ENCODE results near the gene DGCR6. TPM values are rescaled to one million over a fixed set of nuclear protein-coding genes. Genes with fewer than 3 reads are reported as not detected.
"Not testable (repeated sequence)": the region's sequence is repeated elsewhere in the genome, so short reads cannot be mapped to it uniquely, and the experiment has no call there.

Gene DGCR6
- total and polyA plus RNA-seq, 2 experiments from 2014 or later, result 7.9 to 8.9 TPM

DNA sequence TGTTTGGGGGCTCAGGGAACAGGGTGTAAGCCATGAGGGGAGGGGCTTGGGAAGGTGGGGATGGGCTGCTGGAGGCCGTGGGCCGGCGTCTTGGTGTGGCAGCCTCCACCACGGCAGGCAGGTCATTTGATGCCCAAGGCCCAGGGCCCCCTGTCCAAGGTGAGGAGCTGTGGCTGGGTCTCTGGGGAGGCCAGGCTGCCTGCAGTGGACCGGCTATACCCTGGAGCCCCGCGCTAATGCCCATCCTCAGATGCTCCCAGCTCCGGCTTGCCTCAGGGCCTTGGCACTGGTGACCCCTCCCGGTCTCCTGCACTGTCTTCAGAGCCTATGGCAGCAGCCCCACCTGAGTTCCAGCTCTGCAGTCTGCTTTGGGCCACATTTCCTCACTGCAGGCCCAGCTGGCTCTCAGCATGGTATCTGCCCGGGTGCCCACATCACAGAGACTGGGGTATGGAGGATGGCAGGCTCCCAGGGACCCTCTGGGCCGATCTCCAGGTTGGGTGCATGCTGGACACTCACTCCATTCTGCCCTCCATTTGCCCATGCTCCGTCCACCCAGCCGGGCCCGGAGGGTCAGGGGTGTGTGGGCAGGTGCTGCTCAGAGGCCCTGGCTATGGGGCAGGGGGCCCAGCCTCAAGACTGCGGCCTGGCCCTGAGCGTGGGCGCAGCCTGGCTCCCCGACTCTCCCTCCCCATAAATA, 51.7 kb downstream of the DGCR6 start:
- H3K79me2 ChIP-seq; H2AFZ ChIP-seq; H3K36me3 ChIP-seq (replicated peaks; ENCODE audit: insufficient read depth, low read depth); H3K27me3 ChIP-seq; H3K4me3 ChIP-seq; H4K20me1 ChIP-seq (ENCODE audit: insufficient read depth, poor library complexity, severe bottlenecking); H3K4me1 ChIP-seq (ENCODE audit: insufficient read depth); H3K27ac ChIP-seq; H3K9me3 ChIP-seq (ENCODE audit: low read depth); H3K4me2 ChIP-seq; H3K9me2 ChIP-seq (replicated peaks; ENCODE audit: insufficient read depth); DNase-seq (ENCODE audit: low spot score): not testable (repeated sequence)
- 94% methylated on average over 15 of the region's 18 CpGs for WGBS (ENCODE audit: low lambda C conversion rate, missing lambda C conversion rate)

DNA sequence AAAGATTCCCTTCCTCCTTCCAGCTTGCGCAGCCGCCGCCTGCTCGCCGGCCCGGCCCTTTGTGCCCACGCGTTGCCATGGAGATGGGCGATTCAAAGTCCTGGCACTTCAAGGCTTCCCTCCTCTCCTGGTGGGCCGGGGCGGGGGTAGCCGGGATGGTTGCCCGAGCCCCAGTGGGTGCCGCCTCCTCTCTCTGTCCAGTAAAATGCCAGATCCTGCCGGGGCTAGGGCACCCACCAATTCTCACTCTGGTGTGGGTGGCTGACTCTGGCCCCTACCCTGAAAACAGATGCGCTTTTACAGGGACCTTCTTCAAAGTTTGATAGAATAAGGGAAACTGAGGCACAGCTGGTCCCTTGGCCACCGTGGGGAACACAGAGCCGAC, 52.2 kb downstream of the DGCR6 start:
- H3K79me2 ChIP-seq; H3K36me3 ChIP-seq (replicated peaks; ENCODE audit: insufficient read depth, low read depth); H2AFZ ChIP-seq; H3K9me3 ChIP-seq (ENCODE audit: low read depth); H3K27ac ChIP-seq; H3K27me3 ChIP-seq; H3K4me3 ChIP-seq; H4K20me1 ChIP-seq (ENCODE audit: insufficient read depth, poor library complexity, severe bottlenecking); H3K4me1 ChIP-seq (ENCODE audit: insufficient read depth); DNase-seq (ENCODE audit: low spot score); H3K4me2 ChIP-seq; H3K9me2 ChIP-seq (replicated peaks; ENCODE audit: insufficient read depth): not testable (repeated sequence)
- WGBS (ENCODE audit: low lambda C conversion rate, missing lambda C conversion rate), result 96% methylated on average over 17 of the region's 18 CpGs

DNA sequence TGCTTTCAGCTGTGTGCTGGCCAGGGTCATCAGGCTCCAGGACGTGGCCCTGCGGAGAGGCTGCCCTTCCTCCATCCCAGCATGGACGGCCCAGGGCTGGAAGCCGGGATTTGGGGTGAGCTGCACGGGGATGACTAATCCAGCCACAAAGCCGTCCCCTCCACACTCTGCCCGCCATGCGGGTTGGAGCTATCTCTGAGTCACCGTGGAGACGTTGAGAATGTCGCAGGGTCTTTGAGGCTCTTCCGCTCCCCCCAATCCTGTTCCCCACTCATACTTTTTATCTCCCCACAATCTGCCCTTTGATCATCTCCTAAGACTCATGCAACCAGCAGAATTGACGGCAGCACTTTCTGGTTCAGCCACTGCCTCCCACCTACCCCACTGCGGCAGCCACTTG, 52.6 kb downstream of the DGCR6 start:
- H2AFZ ChIP-seq; H3K79me2 ChIP-seq; H3K9me2 ChIP-seq (replicated peaks; ENCODE audit: insufficient read depth); H3K36me3 ChIP-seq (replicated peaks; ENCODE audit: insufficient read depth, low read depth); H3K4me3 ChIP-seq; H3K4me1 ChIP-seq (ENCODE audit: insufficient read depth); H3K27me3 ChIP-seq; H4K20me1 ChIP-seq (ENCODE audit: insufficient read depth, poor library complexity, severe bottlenecking); H3K4me2 ChIP-seq; H3K27ac ChIP-seq; H3K9me3 ChIP-seq (ENCODE audit: low read depth): not testable (repeated sequence)
- peak; percentile 32 for DNase-seq (ENCODE audit: low spot score)
- 51% methylated on average over 14 of the region's 14 CpGs for WGBS (ENCODE audit: low lambda C conversion rate, missing lambda C conversion rate)

DNA sequence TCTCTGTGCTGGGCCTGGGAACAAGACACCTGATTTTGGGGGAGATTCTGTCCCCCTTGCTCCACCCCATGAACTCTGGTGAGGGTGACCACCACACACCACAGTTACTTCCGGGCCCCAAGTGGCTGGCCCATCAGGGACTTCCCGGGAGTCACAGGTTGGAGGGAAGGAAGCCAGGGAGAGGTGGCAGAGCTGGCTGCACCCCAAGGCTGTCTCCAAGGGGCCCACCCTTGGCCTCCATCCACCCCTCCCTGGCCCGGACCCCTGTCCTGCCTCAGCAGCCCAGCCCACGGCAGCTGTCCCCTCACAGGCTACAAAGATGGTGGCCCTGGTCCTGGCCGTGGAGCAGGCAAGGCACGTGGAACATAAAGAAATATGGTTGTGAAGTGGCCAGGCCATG, 53.1 kb downstream of the DGCR6 start:
- not testable (repeated sequence) for H3K9me3 ChIP-seq (ENCODE audit: low read depth); H3K4me2 ChIP-seq
- WGBS (ENCODE audit: low lambda C conversion rate, missing lambda C conversion rate), result 96% methylated on average over 5 of the region's 6 CpGs

DNA sequence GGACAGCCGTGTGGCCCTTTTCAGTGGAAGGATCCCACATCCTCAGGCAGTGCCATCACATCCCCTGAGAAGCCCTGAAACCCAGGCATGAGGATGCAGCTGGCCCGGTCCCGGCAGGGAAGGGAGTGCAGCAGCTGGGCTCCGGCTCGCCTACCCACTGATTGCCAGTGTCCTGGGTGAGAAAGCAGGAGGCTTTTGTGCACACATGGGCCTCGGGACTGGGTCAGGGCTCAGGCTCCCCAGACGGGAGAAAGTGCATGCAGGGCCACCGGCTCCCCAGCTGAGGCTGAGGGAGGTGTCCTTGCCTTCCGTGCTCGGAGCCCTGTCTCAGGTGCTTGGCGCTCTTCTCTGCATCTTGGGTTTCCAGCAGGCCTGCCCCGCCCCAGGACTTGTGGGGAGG, 53.6 kb downstream of the DGCR6 start:
- H3K9me3 ChIP-seq (ENCODE audit: low read depth); H3K27me3 ChIP-seq; H2AFZ ChIP-seq; DNase-seq (ENCODE audit: low spot score); H3K27ac ChIP-seq; H3K4me3 ChIP-seq; H3K79me2 ChIP-seq; H3K4me2 ChIP-seq; H3K9me2 ChIP-seq (replicated peaks; ENCODE audit: insufficient read depth); H3K4me1 ChIP-seq (ENCODE audit: insufficient read depth); H3K36me3 ChIP-seq (replicated peaks; ENCODE audit: insufficient read depth, low read depth); H4K20me1 ChIP-seq (ENCODE audit: insufficient read depth, poor library complexity, severe bottlenecking): not testable (repeated sequence)
- 87% methylated on average over 11 of the region's 12 CpGs for WGBS (ENCODE audit: low lambda C conversion rate, missing lambda C conversion rate)

More for the DNA sequence above, 53.1 kb downstream of the DGCR6 start:
- not testable (repeated sequence) for H3K9me2 ChIP-seq (replicated peaks; ENCODE audit: insufficient read depth); H4K20me1 ChIP-seq (ENCODE audit: insufficient read depth, poor library complexity, severe bottlenecking); H3K36me3 ChIP-seq (replicated peaks; ENCODE audit: insufficient read depth, low read depth); H3K27me3 ChIP-seq; H2AFZ ChIP-seq; H3K27ac ChIP-seq; DNase-seq (ENCODE audit: low spot score); H3K4me3 ChIP-seq; H3K79me2 ChIP-seq; H3K4me1 ChIP-seq (ENCODE audit: insufficient read depth)

DNA sequence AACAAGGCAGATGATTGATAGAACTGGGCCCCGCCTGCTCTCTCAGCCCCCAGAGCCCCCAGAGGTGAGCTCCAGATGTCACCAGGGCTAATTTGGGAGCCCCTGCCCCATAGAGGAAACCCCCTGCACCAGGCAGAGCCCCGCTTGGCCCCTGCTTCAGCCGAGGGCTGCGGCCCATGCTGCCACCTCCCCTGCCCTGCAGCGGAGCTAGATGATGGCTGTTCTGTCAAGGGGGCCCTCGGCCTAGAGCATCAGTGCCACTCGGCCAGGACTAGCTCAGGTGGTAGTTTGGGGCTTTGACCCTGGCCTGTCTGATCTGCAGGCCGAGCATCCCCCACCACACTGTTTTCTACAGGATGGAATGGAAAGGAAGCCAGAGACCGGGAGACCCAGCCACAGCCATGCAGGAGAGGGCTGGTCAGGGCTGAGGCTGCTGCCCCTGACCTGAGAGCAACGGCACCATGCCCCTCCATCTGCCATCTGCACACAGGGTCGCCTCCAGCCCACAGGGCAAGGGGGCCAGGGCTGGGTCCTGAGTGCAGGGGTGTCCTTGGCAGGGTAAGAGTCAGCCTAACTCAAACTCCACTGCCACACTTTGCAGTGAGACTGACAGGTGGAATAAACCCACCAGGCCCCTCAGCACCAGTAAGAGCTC, 54.2 kb downstream of the DGCR6 start:
- not testable (repeated sequence) for H2AFZ ChIP-seq

DNA sequence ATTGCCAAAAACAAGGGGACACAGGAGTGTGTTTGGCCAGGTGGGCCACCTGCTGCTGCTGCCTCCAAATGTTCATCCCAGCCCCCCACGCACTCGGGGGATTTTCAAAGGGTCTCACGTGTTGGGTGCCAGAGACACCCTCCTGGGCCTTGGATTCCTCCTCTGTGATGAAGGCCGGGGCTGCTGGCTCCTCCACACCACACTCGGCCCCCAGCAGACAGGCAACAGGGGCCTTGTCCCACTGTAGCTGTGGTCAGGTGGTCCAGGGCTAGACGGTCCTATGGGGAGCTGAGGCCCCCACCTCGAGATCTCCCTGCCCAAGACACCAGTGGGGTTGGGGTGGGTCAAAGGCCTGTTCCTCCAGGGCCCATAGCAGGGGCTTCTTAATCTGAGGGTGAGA, 55.1 kb downstream of the DGCR6 start:
- H3K27me3 ChIP-seq; H3K9me3 ChIP-seq (ENCODE audit: low read depth); H4K20me1 ChIP-seq (ENCODE audit: insufficient read depth, poor library complexity, severe bottlenecking); H3K4me1 ChIP-seq (ENCODE audit: insufficient read depth); H3K27ac ChIP-seq; H2AFZ ChIP-seq; DNase-seq (ENCODE audit: low spot score); H3K9me2 ChIP-seq (replicated peaks; ENCODE audit: insufficient read depth); H3K4me2 ChIP-seq; H3K36me3 ChIP-seq (replicated peaks; ENCODE audit: insufficient read depth, low read depth); H3K4me3 ChIP-seq; H3K79me2 ChIP-seq: not testable (repeated sequence)
- WGBS (ENCODE audit: low lambda C conversion rate, missing lambda C conversion rate), result 86% methylated on average over 7 of the region's 7 CpGs

More for the DNA sequence above, 54.2 kb downstream of the DGCR6 start:
- not testable (repeated sequence) for H4K20me1 ChIP-seq (ENCODE audit: insufficient read depth, poor library complexity, severe bottlenecking); DNase-seq (ENCODE audit: low spot score); H3K27ac ChIP-seq; H3K4me2 ChIP-seq; H3K79me2 ChIP-seq; H3K4me3 ChIP-seq; H3K27me3 ChIP-seq; H3K9me2 ChIP-seq (replicated peaks; ENCODE audit: insufficient read depth); H3K36me3 ChIP-seq (replicated peaks; ENCODE audit: insufficient read depth, low read depth); H3K9me3 ChIP-seq (ENCODE audit: low read depth); H3K4me1 ChIP-seq (ENCODE audit: insufficient read depth)
- whole genome bisulfite sequencing (ENCODE audit: low lambda C conversion rate, missing lambda C conversion rate), result 94% methylated on average over 9 of the region's 11 CpGs

Data from hepatocyte (in vitro differentiated cells).